NCI-H2029 (cell line): Measurements from ENCODE around the gene ZNF700.
"Not testable (repeated sequence)": the region's sequence is repeated elsewhere in the genome, so short reads cannot be mapped to it uniquely, and the experiment has no call there.

Experiments used
- DNase-seq: peaks from one replicate; lab custom pipeline; 2025; lab: John Stamatoyannopoulos, UW

ZNF700 gene

GRCh38 chr19:11924886-11925650 lies at the start of gene ZNF700:
Gene ZNF700 (plus strand): TSS chr19:11925107. CDS start chr19:11925211, 104 bp downstream.
- peak; percentile 93 for DNase-seq

- not testable (repeated sequence) for DNase-seq
Measured at GRCh38 chr19:11879687-11880266, 45.1 kb upstream of the ZNF700 start.

DNA sequence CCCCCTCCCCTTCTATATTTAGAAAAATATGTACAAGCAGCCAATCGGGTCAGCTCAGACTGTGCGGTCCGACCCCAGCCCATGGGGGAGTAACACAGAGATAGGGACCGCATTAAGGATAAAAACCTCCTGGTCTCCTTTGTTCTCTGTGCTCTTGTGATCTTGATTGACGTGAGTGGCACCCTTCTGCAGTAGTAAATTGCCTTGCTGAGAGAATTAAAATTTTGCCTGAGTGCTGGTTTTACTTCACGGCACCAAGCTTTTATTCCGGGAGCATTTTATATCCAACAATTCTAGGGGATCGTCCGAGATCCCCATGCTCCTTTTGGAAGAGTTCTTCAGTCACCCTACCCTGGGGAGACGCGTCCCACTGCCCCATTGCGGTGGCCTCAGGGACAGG lies 44.3 kb upstream of the ZNF700 start:
- DNase-seq = no peak

- DNase-seq = peak; percentile 56
Measured at GRCh38 chr19:11881151-11881800, 43.6 kb upstream of the ZNF700 start.

- no peak for DNase-seq
Measured at GRCh38 chr19:11882606-11883005, 42.3 kb upstream of the ZNF700 start.

- DNase-seq = no peak
Measured at GRCh38 chr19:11887234-11887610, 37.7 kb upstream of the ZNF700 start.

DNA sequence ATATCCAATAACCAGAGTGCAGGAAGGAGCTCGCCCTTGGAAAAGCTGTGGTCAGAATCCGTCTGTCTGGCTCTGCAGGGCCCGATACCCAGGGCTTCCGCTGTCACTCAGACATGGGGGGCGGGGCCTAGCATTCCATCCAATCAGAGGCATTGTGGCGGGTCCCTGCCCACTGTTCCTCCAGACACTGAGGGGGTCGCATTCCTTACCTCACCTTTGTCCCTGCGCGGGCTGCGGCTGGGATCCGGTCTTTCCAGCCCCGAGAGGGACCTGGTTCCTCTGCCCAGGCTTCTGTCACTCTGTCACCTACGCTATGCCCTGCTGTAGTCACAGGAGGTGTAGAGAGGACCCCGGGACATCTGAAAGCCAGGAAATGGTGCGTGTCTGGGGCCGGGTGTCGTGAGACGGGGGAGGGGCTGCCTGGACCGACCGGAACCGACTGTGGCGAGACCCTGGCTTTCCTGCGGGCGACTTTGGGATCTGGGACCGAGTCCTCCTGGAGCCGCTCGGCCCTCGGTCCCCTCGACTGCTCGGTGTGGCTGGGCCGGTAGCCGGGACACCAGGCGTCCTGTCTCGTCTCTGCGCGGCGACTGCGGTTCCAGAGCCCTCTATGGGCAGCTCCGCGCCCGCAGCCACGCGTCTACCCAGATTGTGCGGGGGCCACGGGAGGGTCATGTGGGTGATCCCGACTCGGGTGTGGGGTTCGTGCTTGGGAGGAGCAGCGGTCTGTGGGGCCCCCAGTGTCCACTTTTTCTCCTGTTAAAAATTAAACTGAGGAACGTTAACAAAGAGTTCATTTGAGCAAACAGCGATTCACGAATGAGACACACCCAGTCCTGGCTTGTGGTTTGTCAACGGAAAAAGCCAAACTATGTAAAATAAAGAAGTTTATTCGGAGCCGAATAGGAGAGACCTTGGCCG lies 37.0 kb upstream of the ZNF700 start, which contains the start of gene ZNF69:
Gene ZNF69, plus strand, starts transcription at position 172 of the 921 bp plus-strand sequence. Its CDS starts 142 bp downstream, at position 314.
- DNase-seq = peak; percentile 29

DNA sequence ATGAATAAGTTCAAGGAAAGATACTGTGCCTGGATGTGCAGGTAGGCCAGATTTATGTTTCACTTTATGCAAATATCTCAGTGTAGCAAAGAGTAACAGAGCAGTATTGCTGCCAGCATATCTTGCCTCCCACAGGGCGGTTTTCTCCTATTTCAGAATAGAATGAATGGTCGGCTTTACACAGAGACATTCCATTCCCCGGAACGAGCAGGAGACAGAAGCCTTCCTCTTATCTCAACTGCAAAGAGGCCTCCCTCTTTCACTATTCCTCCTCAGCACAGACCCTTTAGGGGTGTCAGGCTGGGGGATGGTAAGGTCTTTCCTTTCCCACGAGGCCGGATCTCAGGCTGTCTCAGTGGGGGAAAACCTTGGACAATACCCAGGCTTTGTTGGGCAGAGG lies 35.0 kb upstream of the ZNF700 start:
- not testable (repeated sequence) for DNase-seq

GRCh38 chr19:11890634-11891033 lies 34.3 kb upstream of the ZNF700 start:
- no peak for DNase-seq

DNA sequence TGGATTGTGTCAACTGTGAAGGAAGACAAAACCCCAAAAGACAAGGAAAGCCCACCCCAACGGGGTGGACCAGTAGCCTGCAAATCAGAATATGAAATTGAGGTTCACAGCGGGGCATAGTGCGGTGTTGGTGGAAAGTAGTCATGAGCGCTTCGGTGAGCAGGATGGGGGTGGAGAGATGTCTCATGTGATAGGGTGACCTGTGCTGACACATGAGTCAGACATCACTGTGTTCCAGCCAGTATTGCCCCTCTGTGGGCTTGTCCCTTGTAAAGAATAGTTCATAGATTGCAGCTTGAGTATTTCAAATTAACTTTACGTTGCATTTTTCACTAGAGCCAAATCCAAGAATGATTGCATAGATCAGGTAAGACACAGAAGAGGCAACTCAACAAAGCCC lies 30.1 kb upstream of the ZNF700 start:
- DNase-seq = no peak

GRCh38 chr19:11902228-11902627 lies 22.7 kb upstream of the ZNF700 start:
- DNase-seq = no peak

- no peak for DNase-seq
Measured at GRCh38 chr19:11905928-11906327, 19.0 kb upstream of the ZNF700 start.

DNA sequence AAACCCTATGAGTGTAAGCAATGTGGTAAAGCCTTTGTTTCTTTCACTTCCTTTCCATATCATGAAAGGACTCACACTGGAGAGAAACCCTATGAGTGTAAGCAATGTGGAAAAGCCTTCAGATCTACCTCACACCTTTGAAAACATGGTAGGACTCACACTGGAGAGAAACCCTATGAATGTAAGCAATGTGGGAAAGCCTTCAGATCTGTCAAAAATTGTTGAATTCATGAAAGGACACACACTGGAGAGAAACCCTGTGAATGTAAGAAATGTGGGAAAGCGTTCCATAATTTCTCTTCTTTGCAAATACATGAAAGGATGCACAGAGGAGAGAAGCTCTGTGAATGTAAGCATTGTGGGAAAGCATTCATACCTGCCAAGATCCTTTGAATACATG lies 13.0 kb upstream of the ZNF700 start:
- not testable (repeated sequence) for DNase-seq

DNA sequence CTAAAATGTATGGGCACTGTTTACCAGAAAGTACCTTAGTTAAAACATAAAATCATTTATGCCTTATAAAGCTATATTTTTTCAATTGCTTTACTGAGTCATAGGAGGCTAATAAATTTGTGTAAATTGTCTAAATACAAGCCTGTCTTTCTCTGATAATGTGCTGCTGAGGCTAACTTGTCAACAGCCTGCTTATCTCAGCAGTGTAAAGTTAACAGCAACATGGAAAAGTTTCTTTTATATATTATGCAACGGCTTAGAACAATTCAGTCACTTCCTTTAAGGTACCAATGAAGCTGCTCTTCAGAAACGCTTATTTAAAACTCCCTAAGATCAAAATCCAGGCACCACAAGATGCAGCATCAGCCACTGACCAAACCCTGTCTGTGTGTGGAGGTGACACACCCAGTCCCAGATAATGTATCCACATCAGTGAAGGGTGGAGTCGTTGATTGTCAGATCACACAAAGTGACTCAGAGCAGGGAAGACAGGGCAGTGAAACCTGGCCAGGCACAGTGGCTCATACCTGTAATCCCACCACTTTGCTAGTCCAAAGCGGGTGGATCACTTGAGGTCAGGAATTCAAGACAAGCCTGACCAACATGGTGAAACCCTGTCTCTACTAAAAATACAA lies 10.4 kb upstream of the ZNF700 start:
- DNase-seq = not testable (repeated sequence)

DNA sequence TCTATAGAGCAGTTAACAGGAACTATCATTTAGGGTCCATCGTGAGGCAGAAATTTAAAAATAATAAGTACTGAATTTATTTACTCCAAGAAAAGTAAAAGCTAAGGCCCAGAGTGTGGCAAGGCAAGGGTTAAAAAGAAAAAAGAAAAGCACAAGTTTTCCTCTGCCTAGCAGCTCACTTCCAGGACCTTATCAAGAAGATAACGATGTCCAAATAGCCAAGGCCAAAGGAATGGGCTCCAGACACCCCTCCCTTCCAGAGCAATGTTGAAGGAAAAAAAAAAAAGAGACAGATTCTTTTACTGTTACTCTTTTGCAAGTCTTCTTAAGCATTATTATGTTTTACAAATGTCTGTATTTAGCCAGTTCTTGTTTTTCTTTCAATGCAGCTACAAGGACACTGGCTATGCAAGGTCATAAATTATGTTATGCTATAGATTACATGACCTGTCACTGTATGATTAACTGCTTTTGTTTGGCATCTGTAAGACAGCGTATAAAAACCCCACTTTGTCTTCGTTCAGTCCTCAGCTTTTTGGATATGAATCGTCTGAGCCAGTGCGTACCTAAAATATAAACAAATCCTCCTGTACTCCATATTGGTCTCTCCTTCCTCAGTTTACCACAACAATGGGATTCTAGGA lies 2.9 kb upstream of the ZNF700 start:
- DNase-seq = no peak

GRCh38 chr19:11925651-11926187 lies 812 bp downstream of the ZNF700 start:
- DNase-seq = not testable (repeated sequence)

DNA sequence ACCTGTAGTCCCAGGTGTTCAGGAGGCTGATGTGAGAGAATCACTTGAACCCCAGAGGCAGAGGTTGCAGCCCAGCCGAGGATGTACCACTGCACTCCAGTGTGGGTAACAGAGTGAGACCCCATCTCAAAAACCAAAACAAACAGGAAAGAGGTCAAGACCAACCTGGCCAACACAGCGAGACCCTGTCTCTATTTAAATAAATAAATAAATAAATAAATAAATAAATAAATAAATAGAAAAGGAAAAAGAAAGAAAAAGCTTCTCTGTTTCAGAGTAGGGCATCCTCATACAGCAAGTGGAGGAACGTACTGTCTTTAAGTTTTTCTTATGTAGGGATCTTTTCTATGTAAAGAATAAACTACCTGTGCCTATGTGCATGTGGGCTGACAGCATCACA lies 2.3 kb downstream of the ZNF700 start:
- no peak for DNase-seq

DNA sequence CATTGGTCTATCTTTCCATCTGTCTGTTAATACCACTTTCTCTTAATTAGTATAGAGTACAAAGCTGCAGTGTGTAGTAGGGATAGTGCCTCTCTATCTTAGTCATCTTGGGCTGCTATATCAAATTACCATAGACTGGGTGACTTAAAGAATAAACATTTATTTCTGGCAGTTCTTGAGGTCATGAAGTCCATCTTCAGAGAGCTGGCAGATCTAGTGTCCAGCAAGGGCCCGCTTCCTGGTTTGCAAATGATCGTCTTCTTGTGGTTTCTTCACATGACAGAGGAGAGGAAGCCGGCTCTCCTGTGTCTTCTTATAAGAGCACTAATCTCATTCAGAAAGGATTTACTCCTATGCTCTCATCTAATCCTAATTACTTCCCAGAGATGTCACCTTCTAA lies 6.1 kb downstream of the ZNF700 start:
- DNase-seq = no peak

- no peak for DNase-seq
Measured at GRCh38 chr19:11931513-11931912, 6.6 kb downstream of the ZNF700 start.

- DNase-seq = not testable (repeated sequence)
Measured at GRCh38 chr19:11935829-11936228, 10.9 kb downstream of the ZNF700 start.

- DNase-seq = not testable (repeated sequence)
Measured at GRCh38 chr19:11938383-11938782, 13.5 kb downstream of the ZNF700 start.
